Stimulated activated naive CD4-positive, alpha-beta T cell treated with Interleukin-2 at 50 U/mL for 16 hours (primary cell): Measurements from ENCODE around the gene STAC3.

Experiments used
- DNase-seq: peaks from one replicate; lab custom pipeline; 2025; lab: John Stamatoyannopoulos, UW

Gene STAC3

GRCh38 chr12:57254506-57255280 lies 3.7 kb upstream of the STAC3 start:
- DNase-seq, result no peak

DNA sequence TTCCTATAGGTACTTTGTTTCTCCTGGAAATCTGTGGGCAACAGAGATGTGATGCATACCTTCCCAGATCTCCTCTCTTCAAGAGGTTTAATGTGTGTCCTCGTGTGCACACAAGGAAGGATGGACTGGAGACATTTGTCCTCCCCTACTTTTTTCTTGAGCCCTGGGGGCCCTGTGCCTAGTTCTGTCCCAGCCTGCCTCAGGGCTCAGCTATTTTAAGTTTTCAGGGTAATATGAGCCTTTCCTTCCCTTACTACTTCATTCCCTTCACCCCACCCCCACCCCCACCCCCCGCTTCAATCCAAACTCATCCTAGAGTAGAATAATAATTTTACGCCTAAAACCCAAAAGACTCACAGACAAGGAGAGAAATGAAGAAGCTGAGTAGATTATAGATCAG lies 446 bp downstream of the STAC3 start:
- DNase-seq, result no peak

DNA sequence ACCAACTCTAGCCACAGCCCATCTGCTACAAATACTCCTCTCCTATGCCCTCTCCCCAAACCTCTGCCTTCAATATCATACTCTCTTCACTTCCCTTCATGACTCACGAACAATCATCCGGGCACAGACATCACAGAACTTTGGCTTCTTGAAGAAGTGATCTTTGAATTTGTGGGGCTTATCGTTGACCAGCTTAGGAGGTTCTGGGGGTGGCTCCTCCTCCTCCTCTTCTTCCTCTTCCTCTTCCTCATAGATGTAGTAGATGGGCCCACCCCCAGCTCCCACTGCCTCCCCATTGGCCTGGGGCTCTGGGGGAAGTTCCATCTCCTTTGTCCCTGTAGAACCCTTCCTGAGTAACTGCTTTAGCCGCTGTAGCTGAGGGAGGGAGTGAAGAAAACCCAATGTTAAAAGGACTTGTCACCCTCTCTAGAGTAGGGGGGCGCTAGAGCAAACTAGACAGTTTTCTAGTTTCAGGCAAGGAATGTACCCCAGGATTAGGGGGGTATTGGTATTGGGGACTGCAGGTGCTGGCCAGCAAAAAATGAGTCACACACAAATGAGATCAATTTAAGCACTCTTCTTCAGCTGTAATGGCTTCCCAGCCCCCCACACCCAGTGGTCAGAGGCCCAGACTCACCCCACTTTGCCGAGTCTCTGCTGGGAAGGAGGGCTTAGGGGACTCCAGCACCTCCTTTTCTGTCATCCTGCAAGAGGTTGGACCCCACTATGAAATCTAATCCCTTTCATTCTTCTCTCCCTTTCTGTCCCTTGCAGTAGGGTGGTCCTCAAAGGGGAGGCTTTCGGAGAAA lies 1.8 kb downstream of the STAC3 start:
- DNase-seq, result no peak

DNA sequence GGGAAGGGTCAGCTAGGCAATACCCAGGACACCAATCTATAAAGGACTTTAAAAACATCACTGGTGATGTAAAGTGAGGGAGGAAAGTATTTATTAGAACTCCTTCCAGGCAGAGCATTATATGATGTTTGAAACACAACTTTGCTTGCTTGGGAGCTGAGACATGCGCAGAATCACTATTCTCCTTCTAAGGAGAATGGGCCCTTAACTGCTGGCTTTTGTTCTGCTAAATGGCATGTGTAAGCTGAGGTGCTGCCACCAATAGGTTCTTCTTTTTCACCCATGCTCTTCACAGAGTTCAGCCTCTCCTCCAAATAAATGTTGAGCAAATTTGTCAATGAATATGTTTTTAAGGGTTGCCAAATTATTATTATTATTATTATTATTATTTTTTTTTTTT lies 3.9 kb downstream of the STAC3 start:
- no peak for DNase-seq

GRCh38 chr12:57244312-57244696 lies 6.7 kb downstream of the STAC3 start:
- DNase-seq, result no peak

DNA sequence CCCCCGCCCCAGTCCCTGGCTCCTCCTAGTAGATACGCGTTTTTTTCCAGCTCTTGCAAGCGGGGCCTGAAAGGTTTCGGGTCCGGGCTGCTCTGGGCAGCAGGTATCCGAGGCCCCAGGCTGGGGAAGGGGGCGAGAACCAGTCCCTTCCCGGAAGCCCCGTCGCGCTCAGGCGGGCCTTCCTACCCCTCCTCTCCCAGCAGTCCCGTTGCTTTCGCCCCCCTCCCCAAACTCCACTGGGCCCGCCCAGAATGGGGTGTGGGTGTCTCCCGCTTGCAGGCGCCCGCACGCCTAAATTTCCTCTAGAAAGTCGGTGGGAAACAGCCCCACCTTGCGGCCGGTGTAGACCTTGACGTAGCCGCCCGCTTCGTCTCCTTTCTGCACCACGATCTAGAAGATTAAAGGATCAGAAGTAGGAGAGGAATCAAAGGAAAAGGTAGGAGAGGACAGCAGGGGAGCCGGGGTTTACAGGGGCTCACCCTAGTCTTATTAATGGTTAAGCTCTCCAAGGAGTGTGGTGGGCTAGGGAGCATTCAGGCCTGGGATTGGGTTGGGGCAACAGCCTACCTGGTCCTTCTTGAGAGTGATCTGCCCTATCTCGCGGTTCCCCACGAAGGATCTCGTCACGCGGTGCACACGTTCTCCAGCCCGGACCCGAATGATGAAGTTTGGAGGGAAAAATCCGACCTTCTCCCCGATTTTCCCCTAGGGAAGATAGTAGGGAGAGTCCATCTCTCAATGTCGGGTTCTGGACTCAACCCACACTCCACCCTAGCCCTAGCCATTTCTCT lies 7.3 kb downstream of the STAC3 start:
- DNase-seq, result peak; percentile 75

- DNase-seq, result peak; percentile 53
Measured at GRCh38 chr12:57242691-57243454, 8.1 kb downstream of the STAC3 start.

DNA sequence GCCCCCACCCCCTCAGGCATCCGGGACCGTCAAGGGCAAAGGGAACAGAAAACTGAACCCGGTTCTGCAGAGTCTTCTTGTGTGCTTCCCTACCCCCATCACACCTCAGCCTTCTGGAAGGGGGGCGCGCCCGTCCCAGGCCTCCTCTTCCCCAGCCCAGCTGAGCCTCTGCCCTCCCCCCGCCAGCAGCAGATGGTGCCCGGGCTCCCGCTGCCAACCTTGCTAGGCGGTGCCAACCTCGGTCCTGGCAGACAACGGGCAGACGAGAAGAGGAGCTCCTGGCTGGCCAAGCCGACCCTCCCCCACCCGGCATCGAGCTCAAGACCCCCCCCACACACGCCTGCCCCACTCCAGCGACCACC lies 8.7 kb downstream of the STAC3 start:
- DNase-seq, result no peak

DNA sequence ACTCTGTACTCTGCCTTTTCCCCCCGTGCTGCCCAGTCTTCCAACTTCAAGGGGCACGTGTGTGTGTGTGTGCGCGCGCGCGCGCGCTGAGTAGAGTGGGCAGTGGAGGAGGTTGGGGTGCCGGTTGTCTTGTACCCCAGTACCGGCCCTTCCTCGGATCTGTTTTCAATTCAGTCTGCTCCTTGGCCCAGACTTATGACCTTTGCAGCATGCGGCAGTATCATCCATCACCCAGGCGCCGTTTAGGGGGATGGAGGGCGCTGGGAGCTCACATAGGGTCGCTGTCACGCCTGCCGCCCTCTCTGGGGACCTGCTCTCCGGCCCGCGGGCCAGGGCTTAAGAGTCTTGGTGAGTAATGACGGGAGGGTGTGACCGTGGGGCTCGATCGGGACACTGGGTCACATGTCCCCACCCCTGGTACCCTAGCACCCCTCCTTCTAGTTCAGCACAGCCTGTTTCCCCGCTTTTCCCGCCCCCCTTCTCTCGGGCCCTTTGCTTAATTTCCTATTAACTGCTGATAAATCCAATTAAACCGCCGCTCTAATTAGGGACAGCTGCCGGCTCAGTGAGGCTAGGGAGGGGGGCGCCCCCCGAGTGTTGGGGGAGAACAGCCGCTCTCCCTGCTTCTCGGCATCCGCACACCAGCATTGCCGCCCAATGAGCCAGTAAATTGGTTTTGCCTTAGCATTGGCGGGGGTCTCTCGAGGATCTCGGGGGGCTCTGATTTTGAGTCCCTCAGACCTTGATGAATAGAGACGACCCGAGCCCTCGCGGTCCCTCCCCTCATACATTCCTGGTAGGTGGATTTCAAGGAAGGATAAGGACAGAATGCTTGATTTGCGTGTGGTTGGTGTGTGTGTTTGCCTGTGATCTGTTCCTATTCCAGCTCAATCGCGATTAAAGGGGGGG lies 9.3 kb downstream of the STAC3 start:
- DNase-seq, result no peak

- DNase-seq, result peak; percentile 13
Measured at GRCh38 chr12:57240926-57241401, 10.0 kb downstream of the STAC3 start.

DNA sequence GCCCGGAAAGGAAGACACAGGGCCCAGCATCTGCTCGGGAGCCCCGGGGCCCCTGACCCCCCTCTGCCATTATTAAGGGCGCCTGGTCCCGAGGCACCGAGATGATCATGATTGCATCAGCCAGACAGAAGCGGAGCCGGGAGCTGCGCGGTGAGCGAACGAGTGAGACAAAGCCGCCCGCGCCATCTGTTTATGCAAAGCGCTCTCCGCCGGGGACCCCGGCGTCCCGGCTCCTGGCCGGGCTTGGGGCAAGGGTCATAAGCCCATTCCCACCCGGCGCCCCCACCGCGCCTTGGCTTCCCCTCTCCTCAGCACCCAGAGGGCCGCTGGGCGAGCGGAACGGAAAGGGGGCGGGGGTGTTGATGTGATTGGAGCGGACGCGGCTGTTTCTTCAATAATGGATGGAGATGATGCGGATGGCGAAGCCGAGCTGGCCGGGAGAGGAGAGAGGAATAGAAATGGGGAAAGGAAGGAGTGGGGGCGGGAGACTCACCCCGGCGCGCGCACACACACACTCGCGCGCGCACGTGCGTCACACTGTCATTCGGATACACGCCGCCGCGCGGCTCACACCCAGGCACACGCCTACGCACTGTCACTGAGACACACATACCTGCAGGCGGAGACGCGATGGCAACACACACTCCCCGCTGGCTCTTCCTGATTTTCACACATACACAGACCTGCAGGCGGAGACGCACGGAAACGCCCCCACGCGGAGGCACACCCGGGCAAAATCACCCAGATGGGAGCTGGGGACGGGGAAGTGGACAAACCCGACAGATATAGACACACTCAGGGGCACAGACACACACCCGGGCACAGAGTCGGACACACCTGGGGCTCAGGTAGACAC lies 10.7 kb downstream of the STAC3 start:
- DNase-seq, result peak; percentile 77

DNA sequence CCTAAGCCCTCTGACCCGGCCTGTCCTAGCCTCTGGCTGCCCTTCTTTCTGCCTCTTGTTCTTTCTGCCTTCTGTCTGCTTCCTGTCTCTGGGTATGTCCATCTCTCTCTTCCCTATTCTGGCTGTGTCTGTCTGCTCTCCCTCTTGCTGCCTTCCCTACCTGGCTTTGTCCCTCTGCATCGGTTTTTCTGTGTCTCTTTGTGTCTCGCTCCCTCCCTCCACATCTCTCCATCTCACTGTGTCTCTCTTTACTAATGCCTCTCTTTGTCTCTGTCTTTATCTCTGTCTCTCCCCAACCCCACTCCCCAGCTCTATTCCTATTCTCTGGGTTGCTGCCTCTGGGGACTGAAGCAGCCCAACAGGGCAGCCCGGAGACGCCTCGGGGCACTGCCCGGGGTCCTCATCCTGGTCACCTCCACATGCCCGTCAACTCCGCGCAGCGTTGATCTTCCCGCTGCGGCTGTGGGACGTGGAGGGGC lies 11.4 kb downstream of the STAC3 start:
- no peak for DNase-seq

- DNase-seq, result peak; percentile 80
Measured at GRCh38 chr12:57238854-57239554, 12.0 kb downstream of the STAC3 start.

- peak; percentile 37 for DNase-seq
Measured at GRCh38 chr12:57237932-57238853, 12.8 kb downstream of the STAC3 start.

DNA sequence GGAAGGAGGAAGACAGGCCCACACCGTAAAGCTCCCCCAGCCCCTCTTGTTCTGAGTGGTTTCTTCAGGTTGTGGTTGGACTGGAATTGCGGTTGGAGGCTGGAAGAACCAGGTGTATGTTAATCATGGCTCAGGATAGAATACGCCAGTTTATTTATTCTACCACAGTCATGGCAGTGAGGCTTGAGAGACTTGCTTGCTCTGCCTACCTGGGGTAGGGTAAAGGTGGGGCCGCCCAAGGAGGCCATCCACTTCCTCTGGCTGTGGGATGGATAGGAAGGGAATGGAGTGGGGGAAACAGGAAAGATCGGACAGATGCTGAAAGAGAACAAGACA lies 13.4 kb downstream of the STAC3 start:
- no peak for DNase-seq

GRCh38 chr12:57236925-57237595 lies 13.9 kb downstream of the STAC3 start:
- DNase-seq, result no peak

DNA sequence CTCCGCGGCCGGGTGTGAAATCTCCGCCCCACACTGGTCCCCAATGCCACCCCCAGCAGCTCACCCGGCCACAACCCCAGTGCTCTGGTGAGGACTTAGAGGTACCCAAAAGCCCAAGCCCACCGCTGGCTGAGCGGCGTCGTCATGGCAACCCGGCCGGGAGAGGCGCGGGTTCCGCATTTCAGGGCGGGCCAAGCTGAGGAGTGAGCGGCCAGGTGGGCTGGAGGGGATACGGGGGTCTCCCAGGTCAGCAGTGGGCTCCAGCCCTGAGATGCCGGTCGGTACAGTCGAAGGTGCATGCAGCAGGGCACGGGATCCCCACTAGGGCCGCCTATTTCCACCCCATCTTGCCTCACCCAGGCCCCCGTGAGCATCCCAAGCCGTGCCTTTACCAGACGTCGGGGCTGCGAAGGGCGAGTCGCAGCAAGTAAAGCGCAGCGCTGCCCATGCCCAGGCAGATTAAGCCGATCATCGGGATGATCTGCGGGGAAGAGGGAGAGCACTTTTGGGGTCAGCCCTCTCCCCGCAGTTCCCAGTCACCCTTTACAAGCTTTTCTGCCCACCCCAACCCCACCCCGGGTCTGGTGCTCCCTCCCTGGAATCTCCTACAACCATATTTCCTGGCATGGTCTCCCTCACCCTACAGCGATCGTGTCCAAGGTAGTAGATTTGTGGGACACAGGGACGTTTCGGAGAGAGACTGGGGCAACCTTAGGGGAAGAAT lies 14.6 kb downstream of the STAC3 start:
- DNase-seq, result no peak
